GM15510 (cell line): ENCODE results near the gene DPT.

Experiments
- POLR2A ChIP-seq: IDR thresholded peaks from 3 replicates; pipeline ENCODE4 v1.6.1; 2011; ENCODE audit warnings: borderline replicate concordance; ENCODE audit not compliant: insufficient read length; ENCODE audit errors: extremely low read depth

The DPT gene

DNA sequence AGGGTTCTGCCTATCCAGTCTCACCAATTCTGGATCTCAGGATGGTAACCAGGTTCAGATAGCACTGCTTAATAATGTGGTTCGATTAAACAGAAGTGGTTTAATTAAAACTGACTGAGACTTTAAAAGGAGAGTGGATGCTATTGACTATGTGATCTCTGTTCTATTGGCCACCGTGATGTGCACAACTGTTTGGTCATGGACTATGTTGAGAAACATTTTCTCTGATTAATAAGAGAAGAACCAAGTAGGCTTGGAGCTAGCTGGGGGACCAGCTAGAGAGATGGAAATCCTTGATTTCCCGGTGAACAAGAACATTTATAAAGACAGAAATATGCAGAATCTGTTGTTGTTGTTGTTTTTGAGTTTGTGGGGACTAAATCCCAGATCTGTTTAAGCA, 36.5 kb downstream of the DPT start:
- no peak for TF ChIP-seq POLR2A

- no peak for TF ChIP-seq POLR2A
Measured at GRCh38 chr1:168691541-168691940, 37.5 kb downstream of the DPT start.

DNA sequence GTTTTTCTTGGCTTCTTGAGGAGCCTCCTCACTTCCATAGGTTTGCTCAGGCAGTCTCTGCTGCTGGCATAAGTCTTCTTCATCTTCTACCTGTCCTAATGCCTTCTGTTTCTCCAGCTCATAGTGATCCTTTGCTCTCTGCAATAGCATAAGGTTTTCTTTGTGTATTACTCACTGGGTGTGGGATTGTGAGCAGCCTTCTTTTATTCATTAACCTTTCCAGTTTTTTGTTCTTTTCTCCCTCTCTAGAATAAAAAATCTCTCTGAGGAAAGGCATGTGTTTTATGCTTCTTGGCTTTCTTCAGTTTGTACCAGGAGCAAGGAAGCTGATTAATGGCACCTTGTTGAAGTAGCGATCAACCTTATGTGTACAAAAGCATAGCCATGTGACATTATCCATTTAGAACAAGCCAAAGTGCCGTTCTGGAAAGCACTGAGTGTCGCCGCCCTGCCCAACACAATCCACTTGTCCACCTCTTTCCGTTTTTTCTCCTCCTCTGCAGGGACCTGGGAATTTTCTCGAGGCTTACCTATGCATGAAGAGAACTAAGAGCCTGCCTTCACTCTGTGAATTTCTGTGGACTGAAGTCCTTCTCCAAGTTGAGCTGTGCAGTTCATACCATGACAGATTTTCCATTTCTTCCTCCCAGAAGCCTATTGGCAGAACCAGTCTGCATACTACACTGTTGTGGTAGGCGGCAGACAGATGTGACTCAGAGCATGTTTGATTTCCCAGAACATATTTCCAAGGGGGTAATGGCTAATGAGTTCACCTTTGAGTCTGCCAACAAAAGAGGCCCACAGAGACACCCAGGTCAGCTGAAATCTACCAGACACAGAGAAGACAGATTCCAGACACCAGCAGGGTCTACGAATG, 39.0 kb downstream of the DPT start:
- no peak for TF ChIP-seq POLR2A

GRCh38 chr1:168689327-168689657, 39.7 kb downstream of the DPT start:
- TF ChIP-seq POLR2A: no peak

DNA sequence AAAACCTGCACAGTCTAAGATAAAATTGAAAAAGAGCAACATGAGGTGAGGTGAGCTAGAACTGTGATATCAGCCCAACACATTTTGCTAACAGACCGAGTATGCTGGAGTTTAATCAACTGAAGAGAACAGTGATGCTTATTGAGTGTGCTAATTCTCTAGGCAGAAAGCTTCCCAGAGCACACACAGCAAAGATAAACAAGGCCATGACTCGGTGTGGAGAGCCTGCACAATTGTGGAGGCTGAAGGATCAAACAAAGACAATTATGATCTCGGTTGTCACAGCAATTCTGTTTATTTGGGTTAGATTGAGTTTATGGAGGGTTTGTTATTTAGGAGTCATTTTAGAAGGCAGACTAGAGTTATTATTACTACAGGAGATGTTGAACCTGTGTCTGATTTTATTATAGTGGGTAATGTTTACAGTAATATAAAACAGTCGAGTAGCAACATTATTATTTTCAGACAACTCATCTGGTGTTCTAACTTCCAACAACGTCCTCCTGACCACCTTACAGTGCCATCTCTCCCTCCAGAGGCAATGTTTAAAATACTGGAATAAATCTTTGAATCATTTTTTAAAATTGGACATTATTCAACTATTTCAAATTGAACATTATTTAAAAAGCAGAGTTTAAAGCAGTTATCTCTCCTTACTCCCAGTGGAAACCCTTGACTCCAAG, 40.2 kb downstream of the DPT start:
- no peak for TF ChIP-seq POLR2A

GRCh38 chr1:168687816-168688215, 41.2 kb downstream of the DPT start:
- no peak for TF ChIP-seq POLR2A

DNA sequence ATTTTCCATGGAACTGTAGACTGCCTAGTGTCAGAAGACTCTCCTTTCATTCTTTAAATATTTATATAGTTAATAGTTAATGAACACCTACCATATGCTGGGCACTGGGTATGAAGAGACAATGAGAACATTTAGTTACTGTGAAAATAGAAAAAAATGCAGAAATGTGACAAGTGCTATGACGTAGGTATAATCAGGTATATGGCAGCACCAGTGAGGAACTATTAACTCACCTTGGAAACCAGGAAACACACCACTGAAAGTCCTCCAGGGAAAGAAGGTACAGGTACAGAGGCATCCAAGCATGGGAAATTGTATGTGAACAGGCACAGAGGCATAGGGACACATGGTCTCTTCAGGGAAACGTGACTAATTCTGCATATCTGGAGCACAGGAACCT, 42.3 kb downstream of the DPT start:
- no peak for TF ChIP-seq POLR2A

DNA sequence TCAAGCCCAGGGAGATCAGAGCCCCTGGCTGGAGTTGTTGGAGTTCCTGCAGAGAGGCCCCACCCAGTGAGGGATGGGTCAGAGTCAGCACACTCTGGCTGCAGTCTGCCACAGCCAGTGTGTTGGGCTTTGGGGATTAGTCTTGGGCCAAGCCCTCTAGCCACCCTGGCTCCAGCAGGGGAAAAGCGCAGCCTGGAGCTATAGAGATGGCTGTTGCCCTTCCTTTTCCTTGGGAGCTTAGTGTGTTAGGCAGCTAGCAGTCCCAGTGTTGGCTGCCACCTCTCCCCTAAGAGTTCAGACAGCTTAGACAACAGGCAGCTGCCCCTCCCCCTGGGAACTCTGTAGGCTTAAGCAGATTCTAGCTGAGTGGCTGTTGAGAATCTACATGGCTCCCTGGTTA, 45.1 kb downstream of the DPT start:
- TF ChIP-seq POLR2A: no peak

DNA sequence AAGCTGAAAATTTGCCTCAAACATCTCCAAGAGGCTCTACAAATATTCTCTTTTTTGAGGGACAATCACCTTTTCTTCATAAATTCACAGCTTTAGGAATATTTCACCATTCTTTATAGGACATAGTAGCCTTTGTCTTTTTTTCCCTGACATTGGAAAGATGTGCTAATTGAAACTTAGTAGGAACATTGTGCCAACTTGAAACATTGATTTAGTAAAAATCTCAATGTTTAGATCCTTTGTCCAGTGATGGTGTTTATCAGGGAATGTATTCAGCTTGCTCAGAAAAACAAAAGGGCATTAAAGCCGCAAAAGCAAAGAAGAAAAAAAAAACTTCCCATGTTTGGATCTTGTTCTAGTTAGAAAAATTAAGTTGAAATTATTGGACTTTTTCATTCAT, 52.1 kb downstream of the DPT start:
- TF ChIP-seq POLR2A: no peak

DNA sequence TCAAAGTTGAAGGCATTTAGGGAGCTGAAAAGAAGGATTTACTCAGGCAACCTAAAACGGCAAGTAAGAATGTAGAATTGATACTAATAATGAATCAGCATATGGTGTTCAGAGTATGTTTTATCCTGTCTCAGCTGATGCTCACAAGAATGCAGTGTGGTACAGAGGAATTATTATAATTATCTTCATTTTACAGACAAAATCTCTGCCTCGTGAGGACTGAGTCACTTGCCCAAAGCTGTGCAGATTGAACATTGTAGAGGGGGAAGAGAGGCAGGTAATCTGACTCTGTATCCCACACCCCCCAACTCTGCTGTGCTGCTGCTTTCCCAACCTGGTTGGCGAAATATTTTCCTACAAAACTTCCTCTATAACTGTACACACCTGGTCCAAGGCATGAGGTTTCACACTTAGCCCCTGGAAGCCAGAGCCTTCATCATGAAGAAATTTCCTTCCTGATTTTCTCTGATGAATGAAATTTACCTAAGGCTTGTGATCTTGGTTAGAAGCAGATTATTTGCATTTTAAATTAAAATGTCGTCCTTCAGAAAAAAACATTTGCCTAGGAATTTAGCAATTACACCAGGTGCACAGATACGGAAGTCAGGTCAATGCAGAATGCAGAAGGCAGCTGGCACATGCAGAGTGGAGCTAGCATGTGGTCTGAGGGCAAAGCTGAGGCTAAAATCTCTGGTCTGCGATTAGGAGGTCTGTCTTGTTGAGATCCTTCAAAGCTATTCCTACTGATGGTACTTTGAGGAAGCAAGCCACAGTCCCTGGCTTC, 52.8 kb downstream of the DPT start:
- TF ChIP-seq POLR2A: no peak

DNA sequence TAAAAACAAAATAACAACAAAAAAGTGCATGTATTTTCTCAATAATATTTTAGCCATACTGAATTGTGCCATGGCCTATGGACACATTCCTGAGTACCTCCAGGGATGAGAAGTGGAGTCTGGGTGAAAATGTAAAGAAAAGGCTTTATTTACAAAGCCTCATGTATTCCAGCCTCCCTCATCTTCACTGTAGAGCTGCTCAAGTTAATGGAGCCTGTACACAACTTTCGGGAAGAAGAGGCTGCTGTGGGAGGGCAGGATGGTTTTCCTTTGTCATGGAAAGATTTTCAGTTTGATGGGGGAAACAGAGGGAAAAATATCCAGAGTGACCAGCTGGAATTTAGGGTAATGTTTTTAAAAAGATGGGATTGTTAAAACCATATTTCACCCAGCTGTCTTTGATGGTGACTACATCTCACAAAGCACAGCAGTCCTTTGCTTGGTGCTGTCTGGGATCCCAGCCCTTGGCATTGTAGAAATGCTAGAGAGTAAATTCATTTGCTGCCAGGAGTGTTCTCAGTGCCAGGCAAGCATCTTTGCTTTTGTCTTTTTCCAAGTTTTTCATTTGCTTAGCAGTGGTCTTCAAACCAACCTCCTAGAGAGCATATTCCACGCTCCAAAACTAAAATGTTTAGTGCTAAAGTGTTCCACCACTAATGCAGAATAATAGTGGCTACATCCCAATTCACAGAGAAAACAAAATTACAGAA, 54.9 kb downstream of the DPT start:
- no peak for TF ChIP-seq POLR2A

DNA sequence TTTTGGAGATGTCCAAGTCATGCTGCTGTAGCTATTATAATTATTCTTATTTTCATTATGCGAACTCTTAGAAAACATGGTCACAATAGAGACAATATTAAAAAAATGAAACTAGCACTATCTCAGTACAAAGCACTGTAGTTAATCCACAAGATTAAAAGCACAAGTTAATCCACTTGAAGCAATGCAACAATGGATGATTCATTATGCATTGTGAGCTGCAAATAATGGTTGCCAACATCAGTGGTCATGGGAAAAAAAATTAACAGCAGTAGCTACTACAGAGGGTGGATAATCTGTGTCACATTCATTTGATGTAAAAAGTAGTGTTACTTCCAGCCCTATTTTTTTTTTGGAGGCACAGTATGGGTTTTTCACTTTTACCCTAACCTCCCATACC, 56.7 kb downstream of the DPT start:
- TF ChIP-seq POLR2A: no peak

DNA sequence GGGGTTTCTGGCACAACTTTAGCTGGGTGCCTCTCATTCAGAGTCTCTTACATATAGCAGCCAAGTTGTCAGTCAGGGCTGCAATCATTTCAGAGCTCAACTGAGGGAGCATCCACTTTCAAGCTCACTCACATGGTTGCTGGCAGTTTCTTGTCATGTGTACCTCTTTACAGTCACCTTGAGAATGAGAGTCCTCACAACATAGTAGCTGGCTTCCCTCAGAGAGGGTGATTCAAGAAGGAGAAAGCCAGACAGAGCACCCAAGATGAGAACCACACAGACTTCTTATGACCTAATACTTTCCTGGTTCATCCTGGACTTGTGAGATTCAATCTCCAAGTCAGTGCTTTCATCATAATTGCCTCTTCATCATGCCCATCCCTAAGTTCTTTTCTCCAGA, 57.2 kb downstream of the DPT start:
- TF ChIP-seq POLR2A: no peak

- TF ChIP-seq POLR2A: no peak
Measured at GRCh38 chr1:168665975-168666374, 63.0 kb downstream of the DPT start.

DNA sequence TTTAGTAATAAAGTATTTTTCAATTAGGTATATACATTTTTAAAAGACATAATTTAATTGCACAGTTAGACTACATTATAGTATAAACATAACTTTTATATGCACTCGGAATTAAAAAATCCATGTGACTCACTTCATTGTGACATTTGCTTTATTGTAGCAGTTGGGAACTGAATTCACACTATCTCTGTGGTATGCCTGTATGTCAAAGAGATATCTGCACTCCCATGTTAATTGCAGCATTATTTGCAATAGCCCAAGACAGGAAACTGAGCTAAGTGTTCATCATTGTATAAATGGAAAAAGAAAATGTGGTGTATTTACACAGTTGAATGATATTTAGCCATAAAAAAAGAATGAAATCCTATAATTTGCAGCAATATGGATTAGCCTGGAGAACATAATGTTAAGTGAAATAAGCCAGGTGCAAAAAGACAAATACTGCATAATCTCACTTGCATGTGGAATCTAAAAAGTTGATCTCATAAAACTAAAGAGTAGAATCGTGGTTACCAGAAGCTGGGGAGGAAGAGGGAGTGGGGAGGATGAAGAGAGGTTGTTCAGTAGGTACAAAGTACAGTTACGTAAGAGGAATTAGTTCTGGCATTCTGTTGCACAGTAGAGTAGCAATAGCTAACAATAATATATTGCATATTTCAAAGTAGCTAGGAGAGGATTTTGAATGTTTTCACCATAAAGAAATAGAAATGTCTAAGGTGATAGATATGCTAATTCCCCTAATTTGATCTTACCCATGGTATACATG, 64.8 kb downstream of the DPT start:
- TF ChIP-seq POLR2A: no peak

DNA sequence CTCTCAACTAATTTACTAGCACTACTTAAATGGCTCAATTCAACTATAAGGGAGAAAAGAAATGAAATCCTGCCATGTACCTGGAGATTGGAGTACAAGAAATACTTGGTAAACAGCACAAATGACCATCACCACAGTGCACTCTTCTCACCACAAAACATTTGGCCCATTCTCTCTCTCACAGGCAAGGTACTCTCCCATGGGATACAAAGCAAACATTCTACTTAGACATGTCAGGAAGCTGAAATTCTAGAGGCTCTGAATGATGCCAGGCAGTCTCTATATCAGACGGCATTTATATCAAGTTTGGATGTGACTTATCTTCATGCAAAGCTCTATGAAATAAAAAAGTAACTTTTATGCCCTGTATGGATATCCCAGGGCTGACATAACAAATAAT, 72.5 kb downstream of the DPT start:
- TF ChIP-seq POLR2A: no peak
